GM06990 (cell line): ENCODE measurements around the gene SEPTIN6.
A peak's percentile ranks its signal among the peaks of the same experiment; 100 is the strongest.

Experiments
- DNase-seq: peaks from one replicate; pipeline ENCODE4 v3.0.0-alpha.2; 2011; ENCODE audit not compliant: insufficient read length; ENCODE audit errors: extremely low read depth
- H3K27me3 ChIP-seq: replicated peaks from 2 replicates; pipeline ENCODE4 v1.6.0; 2011; ENCODE audit warnings: low read length; ENCODE audit not compliant: control insufficient read depth, insufficient read depth
- H3K36me3 ChIP-seq: 2 replicates; pipeline ENCODE4 v1.5.1; 2011; ENCODE audit warnings: low read length; ENCODE audit not compliant: control insufficient read depth, insufficient read depth
- H3K4me3 ChIP-seq: replicated peaks from 2 replicates; pipeline ENCODE4 v1.5.1; 2011; ENCODE audit warnings: low read depth, mild to moderate bottlenecking, control low read depth, low read length
- CTCF ChIP-seq: IDR thresholded peaks from 2 replicates; pipeline ENCODE4 v1.5.1; 2011; ENCODE audit warnings: low read length, control low read depth, mild to moderate bottlenecking, inconsistent platforms; ENCODE audit not compliant: insufficient read depth, poor library complexity, severe bottlenecking

SEPTIN6 gene

DNA sequence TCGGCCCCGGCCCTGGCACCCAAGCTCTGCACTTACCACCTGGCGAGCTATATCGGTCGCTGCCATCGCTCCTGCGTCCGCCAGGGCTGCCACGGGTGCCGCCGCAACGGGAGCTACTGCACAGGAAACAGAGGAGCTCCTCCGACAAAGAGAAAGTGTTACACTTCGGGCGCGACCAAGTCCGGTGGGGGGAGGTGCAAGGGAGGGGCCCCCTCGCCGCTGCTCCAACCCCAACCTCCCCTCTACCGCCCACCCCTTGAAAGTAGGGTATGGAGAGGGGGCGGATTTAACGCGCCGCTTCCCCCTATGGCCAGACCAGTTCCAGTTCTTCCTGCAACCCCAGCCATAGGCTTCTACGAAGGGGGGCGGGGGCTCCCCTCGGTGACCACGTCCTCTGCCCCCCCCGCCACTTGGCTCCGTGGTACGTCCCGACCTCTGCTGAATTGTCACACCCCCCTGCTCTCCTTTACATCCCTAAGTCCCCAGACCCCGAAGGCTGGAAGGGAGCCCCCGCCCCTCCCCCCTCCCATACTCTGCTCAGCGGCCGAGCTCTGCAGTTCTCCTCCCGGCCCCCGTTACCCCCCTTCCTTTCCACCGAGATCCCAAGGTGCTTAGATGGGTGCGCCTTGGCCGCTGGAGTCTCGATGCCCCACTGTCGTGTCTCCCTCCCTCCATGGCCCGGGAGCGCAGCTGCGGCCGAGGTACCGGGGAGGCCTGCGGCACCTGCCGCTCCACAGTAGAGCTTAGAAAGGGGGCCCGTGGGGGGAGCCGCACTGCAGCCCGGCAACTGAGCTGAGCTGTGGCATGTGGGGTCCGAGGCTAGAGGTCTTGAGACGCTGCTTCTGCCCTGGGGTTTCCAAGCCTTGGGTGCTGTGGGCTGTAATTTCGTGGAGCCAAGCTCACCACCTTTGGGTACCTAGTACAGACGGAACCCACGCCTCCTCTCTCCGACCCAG lies at the start of gene SEPTIN6:
Gene SEPTIN6 (minus strand): TSS at position 129 of the 956 bp plus-strand sequence. CDS start 63 bp downstream, at position 66.
- Histone ChIP-seq H3K4me3 (peak within 1 kb of the TSS; percentile 80), H3K27me3 (no peaks in the 10 kb centered on the region), H3K36me3 (no peaks in the 10 kb centered on the region; the same call in 1 of the 2 replicates)
- peak; percentile 95 for DNase-seq
- TF ChIP-seq CTCF: peak; percentile 2

DNA sequence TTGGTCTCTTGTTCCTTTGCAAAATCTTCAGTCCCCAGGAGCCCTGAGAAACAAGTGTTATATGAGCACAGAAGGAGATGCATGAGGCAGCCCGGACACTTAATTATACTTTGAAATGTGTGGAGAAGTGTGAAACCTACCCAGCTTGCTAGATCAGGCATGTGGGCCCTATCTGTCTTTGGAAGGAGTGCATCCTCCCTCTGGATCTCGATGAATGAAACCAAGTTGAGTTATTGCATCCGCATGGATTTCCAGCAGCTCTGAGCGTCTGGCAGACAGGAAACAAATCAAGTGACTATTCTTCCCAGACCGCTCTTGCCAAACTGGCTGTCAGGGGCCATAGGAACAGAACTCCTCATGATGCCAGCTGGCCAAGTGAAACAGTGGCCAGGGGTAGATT lies 45.8 kb upstream of the SEPTIN6 start:
- H3K4me3 ChIP-seq: no peak overlapping the region
- no peaks in the 10 kb centered on the region; the same call in 1 of the 2 replicates for H3K27me3 ChIP-seq
- no peak for DNase-seq
- TF ChIP-seq CTCF: no peak
- H3K36me3 ChIP-seq: no peaks in the 10 kb centered on the region

GRCh38 chrX:119736206-119736764 lies 43.3 kb upstream of the SEPTIN6 start:
- no peak for TF ChIP-seq CTCF
- no peak for DNase-seq
- H3K36me3 ChIP-seq: no peaks in the 10 kb centered on the region
- H3K27me3 ChIP-seq: no peaks in the 10 kb centered on the region; the same call in 1 of the 2 replicates
- H3K4me3 ChIP-seq: no peak overlapping the region

- no peak for DNase-seq
- no peaks in the 10 kb centered on the region; the same call in 1 of the 2 replicates for H3K27me3 ChIP-seq
These were observed 42.5 kb upstream of the SEPTIN6 start for GRCh38 chrX:119735467-119735866.

GRCh38 chrX:119734897-119735339 lies 42.0 kb upstream of the SEPTIN6 start:
- Histone ChIP-seq H3K36me3 (no peaks in the 10 kb centered on the region), H3K4me3 (no peak overlapping the region)

More at GRCh38 chrX:119735467-119735866, 42.5 kb upstream of the SEPTIN6 start:
- Histone ChIP-seq H3K4me3 (no peak overlapping the region), H3K36me3 (no peaks in the 10 kb centered on the region)
- no peak for TF ChIP-seq CTCF

More at GRCh38 chrX:119734897-119735339, 42.0 kb upstream of the SEPTIN6 start:
- no peak for DNase-seq
- no peak for TF ChIP-seq CTCF
- H3K27me3 ChIP-seq: no peaks in the 10 kb centered on the region; the same call in 1 of the 2 replicates
